Measurements from ENCODE around the gene TPCN2.

GRCh38 chr11:69108559-69108958 lies 59.8 kb downstream of the TPCN2 start:
- TF ChIP-seq NONO (IDR thresholded peaks at IDR 0.05; ENCODE audit: low read depth in 2 of 2, low read length in 1 of 2) (no peak), SAP30 (IDR thresholded peaks at IDR 0.05; ENCODE audit: borderline replicate concordance, insufficient read depth, low read depth, low read length, poor library complexity, severe bottlenecking) (no peak), CREM (IDR thresholded peaks at IDR 0.05; ENCODE audit: low read depth) (no peak), RBM15 (IDR thresholded peaks at IDR 0.05; ENCODE audit: insufficient read depth, low read length) (no peak), KLF16 (IDR thresholded peaks at IDR 0.05) (no peak), ZNF3 (CRISPR knock-in tag; IDR thresholded peaks at IDR 0.05) (no peak), LEF1 (IDR thresholded peaks at IDR 0.05) (no peak), SFPQ (IDR thresholded peaks at IDR 0.05; ENCODE audit: low read depth, low read length) (no peak), POLR2AphosphoS5 (IDR thresholded peaks at IDR 0.05; ENCODE audit: control insufficient read depth, insufficient read depth, low read depth, low read length) (no peak), ZNF511 (CRISPR knock-in tag; IDR thresholded peaks at IDR 0.05) (no peak), IRF2 (CRISPR knock-in tag; IDR thresholded peaks at IDR 0.05) (no peak), NCOR1 (IDR thresholded peaks at IDR 0.05) (no peak)

Measured in K562 (cell line).